ENCODE data around the gene LDLRAD4.

The LDLRAD4 gene

DNA sequence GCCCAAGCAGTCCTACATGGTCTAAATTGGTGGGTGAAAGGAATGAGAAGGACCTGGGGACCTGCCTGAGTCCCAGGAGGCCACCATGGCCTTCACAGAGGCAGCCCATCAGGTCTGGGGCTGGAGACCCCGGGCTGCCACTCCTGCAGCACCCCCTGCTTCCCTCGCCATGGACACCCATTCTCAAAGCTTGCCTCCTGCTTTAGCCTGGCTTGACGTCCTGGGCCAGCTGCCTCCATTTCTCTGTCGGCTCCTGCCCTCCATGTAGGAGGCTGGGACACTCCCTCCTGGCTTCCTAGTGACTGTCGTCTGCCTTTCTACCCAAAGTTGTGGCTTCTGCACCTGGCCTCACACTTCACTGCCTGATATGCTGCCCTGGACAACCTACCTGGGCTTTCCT lies 309.2 kb downstream of the LDLRAD4 start:
- DNase-seq = no peak

DNA sequence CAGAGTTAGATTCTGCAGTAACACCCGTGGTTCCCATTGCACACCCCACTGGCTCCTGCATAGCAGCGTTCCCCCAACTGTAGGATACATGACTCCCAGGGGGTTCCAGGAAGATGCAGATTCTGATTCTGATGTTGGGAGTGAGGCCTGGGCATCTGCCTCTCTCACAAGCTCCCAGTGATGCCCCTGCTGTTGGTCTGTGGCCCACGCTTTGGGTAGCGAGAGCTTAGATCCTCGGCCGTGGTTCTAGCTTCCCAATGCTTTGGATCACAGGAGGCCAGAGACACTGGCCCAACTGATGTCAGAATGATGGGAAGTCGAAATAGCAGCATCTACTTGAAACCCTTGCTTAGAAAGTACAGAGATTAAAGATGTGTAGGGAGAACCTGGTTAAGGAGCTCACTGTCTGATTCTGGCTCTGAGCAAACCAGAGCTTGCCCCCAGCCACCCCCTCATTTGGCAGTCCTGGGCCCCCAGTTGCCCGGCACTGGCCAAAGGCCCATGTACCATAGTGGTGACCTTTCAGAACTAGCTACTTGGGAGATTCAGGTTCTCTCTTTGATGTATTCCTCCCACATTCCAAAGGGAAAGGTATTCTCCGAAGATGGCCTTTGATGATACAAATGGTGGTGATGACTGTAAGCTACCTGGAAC lies 310.3 kb downstream of the LDLRAD4 start:
- DNase-seq = no peak

DNA sequence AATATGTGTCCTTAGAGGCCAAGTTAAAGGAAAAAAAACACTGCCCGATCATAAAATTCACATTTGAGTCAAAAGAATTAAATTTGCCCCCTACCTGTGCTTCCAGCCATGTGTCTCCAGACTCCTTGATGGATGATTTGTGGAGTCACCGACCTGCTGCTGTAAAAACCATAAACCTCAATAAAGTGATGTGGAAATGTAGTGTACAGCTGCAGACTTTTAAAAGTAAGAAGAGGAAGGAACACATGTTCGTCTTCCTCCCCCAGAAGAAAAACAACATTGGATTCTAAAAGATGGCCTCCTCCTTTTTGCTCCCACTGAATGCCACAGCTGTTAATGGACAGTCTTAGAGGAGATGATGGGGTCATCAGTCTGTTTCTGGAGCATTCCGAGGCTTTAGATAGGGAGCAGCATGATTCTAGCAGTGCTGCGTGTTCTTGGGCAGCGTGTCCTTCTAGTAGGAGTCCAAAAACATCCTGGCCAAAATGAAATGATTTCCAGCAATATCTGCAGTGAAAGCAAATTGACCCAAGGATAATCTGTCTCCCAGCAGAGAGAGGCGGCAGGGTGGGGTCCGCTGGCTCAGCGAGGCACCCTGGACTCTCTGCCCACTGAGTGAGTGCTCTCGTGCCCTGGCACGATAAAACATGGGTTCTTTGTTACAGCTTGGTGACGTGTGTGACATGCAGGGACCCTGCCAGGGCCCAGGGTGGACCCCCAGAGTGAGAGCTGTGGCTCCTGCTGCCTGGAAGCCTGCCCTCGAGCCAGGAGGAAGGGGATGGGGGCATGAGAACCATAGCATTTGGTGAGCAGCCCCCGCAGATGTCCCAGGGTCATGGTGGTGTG lies 311.7 kb downstream of the LDLRAD4 start:
- no peak for DNase-seq

DNA sequence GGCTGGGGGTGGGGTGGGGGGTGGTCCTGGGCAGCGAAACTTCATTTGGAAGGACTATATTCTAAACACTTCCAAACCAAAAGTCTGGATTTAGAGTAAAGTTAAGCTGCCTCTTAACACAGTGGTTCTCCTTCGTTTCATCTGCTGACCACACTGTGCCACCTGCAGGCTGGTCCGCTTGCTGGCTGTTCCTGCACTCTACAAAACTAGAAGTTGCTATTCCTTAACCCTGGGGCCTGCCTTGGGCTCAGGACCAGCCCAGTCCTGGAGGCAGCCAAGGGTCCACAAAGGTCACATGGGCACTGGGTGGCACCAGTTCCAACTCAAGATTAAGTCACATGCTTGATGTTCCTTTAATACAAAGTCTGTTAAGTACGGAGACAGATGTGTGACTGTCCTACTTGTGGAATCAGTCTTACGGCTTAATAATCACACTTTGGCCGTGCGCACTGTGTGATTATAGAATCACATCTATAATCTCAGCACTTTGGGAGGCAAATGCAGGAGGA lies 312.4 kb downstream of the LDLRAD4 start:
- peak in 1 of 2 experiments; percentile 15 for DNase-seq

DNA sequence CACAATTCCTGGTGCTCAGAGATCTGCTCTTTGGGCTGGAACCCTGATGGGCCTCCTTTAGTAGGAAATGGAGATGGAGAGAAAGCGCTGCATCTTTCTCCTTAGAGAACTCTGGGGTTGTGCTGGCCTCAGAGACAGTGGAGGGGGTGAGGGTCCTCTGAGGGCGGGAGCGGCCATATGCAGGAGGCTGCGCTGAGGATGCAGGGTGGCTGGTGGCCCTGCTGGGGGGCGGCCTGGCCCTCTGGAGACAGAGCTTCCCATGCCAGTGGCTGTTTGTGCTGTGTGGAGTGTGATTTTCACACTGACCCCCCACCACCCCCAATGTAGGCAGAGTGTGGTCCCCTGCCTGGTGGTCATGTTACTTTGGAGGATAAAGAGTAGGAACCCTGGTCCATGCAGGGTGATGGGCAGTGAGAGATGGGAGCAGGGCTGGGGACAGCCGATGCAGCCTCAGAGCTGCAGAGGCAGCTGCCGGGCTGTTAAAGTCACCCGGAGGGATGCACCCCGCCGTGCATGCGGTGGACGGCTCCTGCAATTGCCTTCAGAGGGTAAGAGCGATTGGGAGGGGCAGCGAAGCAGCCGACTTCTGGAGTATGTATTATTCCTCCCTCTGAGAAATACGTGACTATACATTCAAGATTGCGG lies 313.2 kb downstream of the LDLRAD4 start:
- no peak for DNase-seq

DNA sequence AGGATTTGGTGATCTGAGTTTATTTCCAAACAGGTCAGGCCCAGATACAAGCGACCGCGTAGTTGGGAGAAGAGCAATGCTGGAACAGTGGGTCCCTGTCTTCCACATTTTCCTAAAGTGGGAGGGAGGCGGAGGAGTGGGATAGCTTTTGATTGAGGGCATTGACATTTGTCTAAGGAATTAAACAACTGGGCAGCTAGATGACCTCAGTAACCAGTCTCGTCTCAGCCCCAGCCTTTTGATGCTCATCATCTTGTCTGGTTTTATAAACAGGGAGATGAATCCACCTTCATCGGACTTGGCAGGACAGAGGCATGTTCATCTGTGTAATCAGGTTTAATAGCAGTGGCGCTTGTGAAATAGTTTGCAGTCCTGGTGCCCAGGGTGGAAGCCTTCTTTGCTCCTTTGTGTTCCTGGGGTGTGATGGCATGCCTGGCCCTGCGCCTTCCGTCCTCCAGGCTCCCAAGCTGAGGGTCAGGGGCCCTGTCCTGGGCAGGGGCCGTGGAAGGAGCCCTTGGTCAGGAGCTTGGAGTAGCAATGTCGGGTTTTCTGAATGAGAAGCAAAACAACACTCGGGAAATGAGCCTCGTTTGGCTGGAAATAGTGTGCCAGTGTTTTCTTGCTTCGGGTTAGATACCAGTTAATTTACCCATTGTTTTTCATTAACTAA lies 314.0 kb downstream of the LDLRAD4 start:
- DNase-seq = no peak

DNA sequence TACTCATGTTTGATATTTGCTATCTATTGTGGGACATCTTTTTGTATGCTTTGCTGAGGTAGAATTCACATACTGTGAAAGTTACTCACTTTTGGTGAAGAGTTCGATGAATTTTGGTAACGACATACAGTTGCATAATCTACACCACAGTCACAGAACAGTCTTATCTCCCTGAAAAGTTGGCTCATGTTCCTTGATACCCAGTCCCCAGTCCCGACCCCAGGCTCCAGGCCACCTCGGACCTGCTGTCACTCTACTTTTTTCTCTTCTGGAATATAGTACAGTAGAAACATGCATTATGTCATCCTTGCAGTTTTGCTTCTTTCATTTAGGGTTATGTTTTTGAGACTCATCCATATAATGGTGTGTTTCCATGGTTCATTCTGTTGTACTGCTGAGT lies 316.1 kb downstream of the LDLRAD4 start:
- no peak for DNase-seq

DNA sequence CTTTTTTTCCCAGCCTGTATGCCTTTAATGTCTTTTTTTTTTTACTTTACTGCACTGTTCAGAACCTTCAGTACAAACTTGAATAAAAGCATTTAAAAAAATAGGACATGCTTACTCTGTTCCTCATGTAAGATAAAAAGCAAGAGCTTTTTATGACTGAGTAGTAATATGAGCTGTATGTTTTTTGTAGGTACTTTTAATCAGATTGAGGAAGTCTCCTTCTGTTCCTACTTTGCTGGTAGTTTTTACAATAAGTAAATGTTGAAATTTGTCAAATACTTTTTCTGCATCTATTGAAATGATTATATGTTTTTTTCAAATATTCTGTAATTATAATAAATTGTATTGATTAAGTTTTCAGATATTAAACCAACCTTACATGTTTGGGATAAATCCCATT lies 318.0 kb downstream of the LDLRAD4 start:
- no peak for DNase-seq

DNA sequence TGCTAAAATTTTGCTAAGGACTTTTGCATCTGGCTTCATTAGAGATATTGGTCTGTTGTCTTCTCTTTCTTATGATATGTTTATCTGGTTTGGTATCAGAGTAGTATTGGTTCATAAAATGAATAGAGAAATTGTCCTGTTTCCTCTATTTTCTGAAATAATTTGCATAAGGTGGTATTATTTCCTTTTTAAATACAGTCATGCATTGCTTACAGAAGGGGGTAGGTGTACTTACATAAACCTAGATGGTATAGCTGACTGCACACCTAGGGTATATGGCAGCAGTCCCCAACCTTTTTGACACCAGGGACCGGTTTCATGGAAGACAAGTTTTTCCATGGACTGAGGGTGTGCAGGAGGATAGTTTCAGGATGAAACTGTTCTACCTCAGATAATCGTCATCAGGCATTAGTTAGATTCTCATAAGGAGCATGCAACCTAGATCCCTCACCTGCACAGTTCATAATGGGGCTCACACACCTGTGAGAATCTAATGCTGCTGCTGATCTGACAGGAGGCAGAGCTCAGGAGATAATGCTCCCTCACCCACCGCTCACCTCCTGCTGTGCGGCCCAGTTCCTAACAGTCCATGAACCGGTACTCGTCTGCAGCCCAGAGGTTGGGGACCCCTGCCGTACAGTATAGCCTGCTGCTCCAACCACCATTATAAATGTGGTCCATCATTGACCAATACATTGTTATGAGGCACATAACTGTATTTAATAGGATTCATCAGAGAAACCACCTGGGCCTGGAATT lies 318.6 kb downstream of the LDLRAD4 start:
- DNase-seq = no peak

DNA sequence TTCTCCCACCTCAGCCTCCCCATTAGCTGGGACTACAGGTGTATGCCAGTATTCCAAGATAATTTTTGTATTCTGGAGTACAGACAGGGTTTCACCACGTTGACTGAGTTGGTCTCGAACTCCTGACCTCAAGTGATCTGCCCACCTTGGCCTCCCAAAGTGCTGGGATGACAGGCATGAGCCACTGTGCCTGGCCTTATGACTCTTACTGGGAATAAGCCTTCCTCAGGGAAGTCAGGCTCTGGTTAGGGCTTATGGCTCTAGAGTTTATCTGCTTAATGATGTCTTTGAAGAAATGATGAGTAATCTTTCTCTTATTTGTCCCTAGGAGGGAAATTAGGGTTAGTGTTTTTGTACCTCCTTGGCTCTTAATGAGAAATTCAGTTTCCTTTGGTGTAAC lies 320.1 kb downstream of the LDLRAD4 start:
- no peak for DNase-seq

DNA sequence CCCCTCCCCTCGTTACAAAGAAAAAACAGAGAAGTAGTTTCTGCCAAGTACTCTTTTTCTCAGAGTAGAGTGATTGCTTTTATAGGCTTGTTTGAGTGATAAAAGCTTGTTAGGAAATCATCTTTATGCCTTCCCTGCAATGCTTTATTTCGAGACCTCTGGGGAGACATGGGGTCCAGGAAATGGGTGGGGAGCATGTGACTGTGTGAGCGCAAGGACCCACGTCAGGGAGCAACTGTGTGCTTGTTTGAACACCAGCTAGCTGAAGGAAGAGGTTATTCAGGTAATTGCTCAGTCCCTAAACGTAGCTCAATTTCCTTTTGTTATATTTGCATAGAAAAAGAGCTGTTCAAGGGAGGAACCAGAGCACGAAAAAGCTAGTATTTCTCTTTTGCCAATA lies 320.5 kb downstream of the LDLRAD4 start:
- no peak for DNase-seq

DNA sequence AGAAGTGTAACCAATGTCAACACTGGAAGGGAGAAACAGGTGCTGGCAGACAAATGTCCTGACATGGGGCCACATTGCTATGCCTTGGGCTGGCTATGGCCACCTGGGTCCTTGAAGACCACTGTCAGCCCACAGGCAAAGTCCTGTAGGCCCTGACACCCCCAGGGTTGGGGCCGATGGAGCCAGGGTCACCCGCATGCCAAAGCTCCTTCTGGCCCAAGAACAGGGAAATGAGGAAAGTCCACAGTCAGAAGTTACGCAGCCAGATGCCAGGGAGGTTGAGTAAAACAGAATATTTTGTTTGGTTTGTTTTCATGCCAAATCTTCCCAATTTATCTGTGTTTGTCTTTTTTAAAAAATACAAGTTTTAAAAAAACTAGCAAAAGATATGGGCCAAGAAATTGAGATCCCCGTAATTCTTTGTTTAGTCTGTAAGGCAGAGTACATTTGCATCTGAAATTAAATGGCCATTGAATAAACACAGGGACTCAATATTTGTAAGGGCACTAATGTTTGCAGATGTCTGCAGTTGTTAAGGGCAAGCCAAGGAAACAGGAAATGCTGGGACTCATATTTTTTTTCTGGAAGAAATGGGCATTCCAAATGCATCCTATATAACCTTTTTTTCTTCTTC lies 321.4 kb downstream of the LDLRAD4 start:
- no peak for DNase-seq

DNA sequence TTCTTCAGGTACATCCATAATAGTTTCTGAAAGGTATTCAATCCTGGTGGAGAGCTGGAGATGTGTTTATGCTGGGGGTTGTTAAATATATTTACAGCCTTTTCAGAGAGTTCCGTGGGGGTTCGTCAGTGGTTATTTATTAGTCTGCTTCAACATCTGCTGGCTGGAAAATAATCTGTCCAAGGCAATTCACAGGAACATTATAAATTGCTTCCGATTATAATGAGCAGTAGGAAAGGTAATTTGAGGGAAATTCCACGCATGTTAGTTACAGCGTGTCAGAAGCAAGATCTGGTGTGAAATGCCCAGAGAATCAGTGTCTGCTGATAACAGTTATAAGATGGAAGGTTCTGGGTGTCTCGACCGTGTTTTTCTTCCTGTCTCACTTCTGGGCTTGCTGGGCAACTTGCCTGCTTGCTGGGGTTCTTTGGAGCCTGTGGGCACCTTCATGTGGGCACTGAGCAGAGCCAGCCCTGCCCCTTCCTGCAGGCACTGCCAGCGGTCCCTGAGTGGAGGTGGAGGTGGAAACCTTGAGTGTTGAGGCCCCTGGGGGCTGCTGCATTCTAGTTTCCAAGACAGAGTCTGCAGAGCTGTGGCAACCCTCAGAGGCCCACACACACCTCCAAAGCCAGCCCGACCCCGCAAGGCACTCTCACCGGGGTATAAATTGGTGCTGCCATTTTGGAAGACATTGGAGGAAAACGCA lies 322.1 kb downstream of the LDLRAD4 start:
- peak in 1 of 2 experiments; percentile 29 for DNase-seq

DNA sequence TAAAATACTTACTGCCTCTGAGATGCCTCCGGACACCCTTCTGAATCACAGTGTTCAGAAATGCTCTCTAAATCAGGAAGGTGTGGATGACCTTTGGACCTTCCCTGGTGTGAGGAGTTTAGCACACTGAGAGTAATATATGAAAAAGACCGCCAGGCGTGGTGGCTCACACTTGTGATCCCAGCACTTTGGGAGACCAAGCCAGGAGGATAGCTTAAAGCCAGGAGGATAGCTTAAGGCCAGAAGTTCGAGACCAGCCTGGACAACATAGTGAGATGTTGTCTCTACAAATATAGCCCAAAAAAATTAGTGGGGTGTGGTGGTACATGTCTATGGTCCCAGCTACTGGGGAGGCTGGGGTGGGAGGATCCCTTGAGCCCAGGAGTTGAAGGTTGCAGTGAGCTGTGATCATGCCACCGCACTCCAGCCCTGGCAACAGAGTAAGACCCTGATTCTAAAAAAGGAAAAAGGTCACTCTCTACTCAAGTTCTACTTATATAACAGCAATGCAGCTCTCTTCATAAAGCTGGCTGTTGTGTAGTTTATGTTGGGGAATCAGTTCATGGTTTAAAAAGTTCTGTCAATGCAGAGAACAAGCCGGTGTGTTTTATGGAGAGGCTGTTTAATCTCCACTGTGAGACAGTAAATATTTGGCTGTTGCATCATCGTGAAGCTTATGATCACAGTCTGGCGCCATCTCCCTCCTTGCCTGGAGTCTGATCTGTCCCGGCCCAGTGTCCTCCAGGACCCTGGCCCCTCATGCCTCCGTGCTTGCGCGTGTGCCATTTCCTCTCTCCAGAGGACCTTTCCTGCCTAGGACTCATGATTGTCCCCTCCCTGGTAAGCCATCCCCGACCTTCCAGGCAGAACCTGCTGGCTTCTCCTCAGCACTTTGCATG lies 323.3 kb downstream of the LDLRAD4 start:
- DNase-seq = no peak

DNA sequence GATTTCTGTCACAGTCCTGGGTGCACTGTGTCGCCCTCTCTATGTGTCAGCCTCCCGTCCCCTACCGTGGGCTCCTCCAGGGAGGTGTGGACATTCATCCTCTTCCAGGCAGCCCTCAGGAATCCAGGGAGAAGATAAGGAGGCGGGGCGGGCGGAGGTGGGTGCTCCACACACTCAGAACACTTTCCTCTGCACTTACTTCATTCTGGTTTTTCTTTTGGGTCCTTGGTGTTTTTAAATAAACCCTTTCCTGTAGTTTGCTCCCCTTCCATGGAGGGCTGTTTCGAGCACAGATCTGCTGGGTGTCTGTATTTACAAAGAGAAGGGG lies 323.9 kb downstream of the LDLRAD4 start:
- DNase-seq = no peak

DNA sequence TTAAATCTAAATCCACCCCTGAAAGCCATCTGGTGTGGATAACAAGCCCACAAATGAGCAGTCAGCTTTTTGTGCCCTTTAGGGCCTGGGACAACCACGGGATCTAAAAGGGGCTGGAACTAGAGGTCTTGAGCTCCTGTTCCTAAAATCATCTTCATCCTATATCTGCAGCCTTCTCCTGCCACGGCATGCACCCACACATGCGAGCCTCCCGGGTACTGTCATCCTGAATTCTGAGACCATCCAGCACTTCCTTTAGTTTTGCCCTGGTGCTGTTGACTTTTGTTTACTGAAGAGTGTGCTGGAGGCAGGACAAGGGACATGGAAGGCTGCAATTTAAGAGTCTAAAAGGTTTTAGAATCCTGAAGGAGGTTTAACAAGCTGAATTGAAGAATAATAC lies 324.6 kb downstream of the LDLRAD4 start:
- no peak for DNase-seq

DNA sequence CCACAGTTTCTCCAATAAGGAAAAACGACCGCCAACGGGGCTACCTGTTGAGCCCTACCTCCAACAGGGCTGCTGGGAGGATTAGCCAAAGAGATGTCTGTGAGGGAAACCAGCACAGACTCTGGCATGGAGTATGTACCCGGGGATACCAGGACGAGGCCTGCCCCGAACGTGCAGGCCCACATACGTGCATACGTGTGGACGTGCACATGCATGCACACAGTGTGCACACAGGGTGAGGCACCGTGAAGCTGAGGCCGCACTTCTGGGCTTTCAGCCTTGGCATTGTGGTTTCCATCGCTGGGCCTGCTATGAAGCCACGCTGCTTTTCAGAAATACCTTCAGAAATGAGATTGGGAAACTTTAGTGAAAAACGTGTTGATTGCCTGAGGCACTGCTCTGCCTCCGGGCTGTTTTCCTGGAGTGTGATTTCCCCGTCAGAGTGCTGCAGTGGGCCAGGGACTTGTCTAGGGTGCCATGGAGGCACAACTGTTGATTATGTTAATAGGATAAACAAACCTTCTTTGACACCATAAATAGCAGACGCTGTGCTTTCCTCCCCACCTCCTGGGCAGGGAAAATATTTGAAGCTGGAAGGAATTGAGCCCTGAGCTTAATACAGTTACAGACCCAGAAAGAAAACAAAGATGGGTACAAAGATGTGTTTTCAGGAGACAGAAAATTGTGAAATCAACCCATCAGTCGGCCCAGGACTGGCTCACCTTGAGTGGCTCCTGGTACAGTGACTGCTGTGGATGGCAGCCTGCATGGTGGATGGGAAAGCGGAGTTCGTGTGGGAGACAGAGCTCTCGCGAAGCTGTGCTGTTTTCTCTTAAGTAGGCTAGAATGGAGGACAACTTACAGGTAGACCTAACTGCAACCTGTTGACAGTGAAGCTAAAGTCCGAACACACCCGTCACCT lies 325.5 kb downstream of the LDLRAD4 start:
- no peak for DNase-seq

DNA sequence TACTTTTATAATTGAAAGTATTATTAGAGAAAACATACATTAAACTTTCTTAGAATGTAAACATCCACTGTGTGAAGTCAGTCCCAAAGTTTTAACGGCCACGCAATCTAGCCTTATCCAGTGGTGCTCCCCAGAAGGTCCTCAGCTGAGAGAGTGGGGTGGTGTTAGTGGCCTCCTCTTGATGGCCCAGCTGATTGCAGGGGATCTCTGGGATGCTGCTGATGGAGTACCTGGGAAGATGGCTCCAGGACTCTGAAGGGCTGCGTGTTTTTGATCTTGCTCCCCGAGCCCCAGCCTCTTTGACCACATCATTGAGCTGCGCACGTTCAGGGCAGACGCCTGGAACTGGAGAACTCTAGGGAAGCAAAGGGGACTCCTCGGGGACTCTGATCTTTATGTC lies 326.4 kb downstream of the LDLRAD4 start:
- DNase-seq = no peak

DNA sequence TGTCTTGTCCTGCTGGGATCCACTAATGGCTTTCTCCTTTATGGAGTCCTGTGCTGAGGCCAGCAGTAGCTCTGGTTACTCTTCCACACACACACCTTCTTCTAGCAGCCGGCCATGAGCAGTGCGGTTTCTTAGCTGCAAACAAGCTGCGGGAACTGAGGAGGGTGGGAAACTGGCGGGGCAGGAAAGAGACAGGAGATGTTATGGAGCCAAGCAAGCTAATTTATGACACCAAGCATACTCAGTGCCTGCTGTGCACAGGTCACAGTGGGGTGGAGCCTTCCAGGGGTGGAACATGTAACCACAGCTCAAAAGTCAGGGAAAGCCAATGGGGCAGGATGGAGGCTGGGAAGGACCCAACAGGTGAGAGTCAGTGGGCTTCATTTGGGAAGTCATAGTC lies 327.0 kb downstream of the LDLRAD4 start:
- no peak for DNase-seq

Data from activated CD4-positive, alpha-beta T cell treated with anti-CD3 and anti-CD28 coated beads, Interleukin-2, amount 50 U/mL, for 48 hours (primary cell).